Renal cortical epithelial cell (primary cell): Measurements from ENCODE around the gene ADAMTS10. TPM values are rescaled to one million over a fixed set of nuclear protein-coding genes. Genes with fewer than 3 reads are reported as not detected.
"Not testable (repeated sequence)": the region's sequence is repeated elsewhere in the genome, so short reads cannot be mapped to it uniquely, and the experiment has no call there.

ENCODE experiments used
- DNase-seq: peaks from one replicate; pipeline ENCODE4 v3.0.0-alpha.2; 2011; ENCODE audit warnings: low read depth
- total RNA-seq: library from RNA; depleted of rRNA; stranded (reverse); fragments of >200 nt; gene quantifications from 2 replicates; pipeline ENCODE4 v1.2.3, GENCODE V29; 2014

ADAMTS10 gene
- total RNA-seq, 1 donor from 2014 or later: 10.7 TPM

DNA sequence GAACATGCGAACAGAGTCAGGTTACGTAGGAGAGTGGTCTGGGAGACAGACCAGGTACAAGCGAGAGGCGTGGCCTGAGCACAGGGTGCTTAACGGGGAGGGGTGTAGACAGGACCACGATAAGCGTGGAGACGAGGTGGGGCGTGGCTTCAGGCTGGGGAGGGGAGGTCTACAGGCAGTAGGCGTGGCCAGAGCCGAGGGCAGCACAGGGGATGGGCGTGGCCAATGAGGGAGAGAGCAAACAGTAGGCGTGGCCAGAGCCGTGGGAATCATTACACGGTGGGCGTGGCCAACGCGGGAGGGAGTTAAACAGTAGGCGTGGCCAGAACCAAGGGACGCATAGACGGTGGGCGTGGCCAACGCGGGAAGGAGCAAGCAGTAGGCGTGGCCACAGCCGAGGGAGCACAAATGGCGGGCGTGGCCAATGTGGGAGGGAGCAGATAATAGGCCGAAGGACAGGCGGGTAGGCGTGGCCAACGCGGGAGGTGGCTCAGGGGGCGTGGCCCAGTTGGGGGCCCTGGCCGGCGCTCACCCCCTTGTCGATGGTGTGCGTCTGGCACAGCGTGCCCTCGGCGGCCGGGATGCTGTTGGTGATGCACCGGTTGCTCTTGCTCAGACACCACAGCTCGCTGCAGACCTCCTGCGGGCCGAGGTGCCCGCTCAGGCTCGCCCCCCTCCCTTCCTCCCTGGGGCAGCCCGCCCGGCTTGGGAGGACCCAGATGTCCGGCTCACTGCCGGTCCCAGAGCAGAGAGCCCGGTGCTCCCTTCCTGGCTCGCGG, 18.1 kb downstream of the ADAMTS10 start:
- peak; percentile 30 for DNase-seq

DNA sequence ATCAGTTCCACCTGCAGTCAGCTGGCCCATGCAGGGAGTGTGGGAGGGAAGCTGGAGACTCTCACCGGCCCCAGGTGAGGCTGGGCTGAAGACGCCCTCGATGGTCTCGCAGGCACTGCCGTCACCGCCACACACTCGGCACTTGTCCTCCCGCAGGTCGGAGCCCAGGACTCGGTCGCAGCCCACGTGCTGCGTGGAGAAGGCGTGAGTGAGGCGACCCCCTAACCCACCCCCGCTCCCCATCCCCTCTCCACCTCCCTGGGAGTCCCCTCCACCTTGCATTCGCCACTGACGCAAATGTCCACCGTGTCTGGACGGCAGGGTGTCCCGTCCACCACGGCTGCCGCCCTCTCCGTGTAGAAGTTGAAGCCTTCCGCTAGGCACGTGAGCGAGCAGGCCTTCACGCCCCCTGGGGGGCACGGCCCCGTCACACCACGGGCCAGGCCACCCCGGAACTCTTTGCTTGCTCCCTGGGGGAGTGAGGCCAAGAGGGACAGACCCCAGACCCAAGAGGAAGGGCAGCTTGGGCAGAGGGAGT, 21.3 kb downstream of the ADAMTS10 start:
- DNase-seq: no peak

DNA sequence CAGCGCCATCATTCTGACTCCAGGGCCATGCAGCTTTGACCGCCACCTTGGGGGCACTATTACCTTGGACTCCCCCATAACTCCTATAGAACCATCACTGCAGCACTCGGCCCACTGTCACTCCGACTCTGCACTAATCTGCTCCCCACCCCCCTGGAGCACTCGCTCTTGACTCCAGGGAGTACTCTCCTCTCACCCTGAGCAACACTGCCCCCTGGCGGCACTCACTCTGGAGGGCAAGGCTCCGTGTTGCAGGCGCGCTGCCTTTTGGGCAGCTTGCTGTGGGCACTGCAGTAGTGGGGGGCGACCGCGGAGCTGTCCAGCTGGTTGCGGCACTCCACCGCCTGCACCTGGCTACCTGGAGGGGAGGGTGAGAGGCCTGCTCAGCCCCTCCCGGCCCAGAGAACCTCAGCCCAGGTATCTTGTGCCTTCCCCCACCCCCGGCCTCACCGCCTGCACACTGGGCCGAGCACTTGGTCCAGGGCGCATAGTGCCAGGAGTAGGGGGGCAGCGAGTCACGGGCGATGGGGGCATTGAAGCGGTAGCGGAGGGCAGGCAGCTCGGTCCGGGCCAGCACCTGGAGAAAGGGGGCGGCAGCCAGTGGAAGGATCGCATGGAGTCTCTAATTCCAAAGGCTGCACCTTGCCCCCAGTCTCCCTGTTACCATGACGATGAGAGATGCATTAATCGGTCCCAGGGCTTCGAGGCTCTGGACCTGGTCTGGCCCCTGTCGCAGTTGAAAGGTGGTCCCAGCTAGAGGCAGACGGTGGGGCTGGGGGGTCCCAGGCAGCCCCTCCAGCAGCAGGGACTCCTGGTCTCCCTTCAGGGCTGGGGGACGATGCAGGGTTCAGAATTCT, 24.4 kb downstream of the ADAMTS10 start:
- no peak for DNase-seq

DNA sequence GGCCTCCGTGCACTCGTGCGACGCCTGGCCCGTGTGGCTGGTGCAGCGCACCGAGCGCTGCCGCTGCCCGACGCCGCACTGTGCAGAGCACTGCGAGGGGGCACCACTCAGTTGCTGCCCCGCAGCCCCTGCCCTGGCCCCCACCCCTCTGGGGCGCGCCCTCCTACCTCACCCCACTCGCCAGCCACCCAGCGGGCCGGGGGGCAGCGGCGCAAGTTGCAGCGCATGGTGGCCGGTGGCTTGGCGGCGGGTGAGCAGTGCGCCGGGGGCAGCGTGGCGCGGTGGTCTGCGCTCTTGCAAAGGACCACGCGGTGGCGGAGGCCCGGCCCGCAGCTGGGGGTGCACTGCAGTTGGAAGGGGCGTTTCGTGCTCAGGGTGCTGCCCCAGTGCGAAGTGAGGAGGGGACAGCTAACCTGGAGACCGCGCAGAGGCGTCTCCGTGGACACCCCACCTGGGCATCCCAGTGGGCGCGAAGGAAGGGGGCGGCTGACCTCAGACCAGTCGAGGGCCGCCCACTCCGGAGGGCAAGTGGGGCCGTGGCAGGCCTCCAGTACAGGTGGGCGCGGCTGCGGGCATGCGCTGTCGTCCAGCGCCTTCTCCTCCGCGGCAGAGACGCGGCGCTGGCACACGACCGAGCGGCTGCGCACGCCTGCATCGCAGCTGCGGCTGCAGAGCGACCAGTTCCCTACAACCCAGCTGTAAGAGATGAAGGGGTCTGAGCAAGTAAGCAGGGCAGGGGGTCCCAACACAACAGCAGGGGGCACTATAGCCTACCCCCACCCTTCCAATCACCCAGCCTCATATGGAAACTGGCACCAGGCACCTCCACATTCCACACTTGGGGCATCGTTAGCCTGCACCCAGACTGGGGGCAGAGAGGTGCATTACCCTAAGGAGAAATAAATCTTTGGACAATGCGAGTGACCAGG, 25.3 kb downstream of the ADAMTS10 start:
- no peak for DNase-seq

DNA sequence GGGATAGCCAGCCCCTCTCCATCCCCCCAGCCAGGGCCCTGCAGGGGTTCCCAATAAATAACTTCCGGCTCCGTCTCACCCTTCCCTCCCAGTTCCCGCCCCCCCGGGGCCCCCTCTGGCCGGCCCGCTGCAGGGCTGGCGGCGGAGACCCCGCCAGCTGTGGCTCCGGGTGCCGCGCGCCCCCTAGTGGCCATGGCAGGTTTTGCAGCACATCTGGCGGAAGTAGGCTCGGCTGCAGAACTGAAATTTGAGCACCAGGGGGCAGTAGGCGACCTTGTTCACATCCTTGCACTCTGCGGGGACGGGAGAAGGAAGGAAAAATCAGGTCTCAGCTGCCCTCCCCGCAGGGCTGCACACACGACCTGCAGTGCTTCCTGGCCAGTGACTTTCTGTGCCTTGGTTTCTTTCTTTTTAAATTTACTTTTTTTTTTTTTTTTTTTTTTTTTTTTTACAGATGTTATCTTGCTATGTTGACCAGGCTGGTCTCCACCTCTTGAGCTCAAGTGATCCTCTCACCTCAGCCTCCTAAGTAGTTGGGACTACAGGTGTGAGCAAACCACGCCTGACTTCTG, 29.7 kb downstream of the ADAMTS10 start:
- DNase-seq: peak; percentile 30

DNA sequence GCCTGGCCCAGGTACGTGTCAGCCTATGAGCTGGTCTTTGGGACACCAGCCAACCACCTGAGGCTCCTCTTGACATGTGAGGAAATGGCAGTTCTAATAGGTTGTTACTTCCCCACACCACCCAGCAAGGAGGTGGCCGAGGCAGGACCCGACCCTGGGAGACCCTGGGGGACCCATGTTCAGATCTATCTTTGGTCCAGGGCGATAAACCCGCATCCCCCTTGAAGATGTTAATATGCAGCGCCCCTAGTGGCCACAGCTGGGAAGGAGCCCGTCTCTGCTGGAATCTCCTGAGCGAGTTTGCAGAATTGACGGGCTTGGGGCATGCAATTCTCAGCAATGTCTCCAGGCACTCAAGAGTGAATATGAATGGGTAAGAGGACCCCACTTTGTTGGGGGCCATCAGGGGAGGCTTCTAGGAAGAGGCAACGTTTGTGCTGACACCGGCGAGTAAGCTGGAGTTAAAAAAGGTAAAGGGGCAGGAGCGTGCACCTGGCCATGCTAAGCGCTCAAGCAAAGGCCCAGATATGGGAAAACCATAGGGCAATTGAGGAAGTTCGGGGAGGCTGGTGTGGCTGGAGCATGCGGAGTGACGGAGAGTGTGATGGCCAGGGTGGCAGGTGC, 31.8 kb downstream of the ADAMTS10 start:
- DNase-seq: peak; percentile 23

DNA sequence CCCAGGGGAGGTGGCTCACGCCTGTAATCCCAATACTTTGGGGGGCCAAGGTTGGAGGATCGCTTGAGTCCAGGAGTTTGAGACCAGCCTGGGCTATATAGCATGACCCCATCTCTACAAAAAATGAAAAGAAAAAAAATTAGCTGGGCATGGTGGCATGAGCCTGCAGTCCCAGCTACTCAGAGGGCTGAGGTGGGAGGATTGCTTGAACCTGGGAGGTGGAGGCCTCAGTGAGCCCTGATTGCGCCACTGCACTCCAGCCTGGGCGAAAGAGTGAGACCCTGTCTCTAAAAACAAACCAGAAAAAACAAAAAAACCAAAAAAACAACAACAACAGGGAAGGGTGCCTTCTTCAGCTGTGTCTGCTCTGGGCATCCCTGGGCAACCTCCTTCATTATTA, 32.8 kb downstream of the ADAMTS10 start:
- no peak for DNase-seq

DNA sequence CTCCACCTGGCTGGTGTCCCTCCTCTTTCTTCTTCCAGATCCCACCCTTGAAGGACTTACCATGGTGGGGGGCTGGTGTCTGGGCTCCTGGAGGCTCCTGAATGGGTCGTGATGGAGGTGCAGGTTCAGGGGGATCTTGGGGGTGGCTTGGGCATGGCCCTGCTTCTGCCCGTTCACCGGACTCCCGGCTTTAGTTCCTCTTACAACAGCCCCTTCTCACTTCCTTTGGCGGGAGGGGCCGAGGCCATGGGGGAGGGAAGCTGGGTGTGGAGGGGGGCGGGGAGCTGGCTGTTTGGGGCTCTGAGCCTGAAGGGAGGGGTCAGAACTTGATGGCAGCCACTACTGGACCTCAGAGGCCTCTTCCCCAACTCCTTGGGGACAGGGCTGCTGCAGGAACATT, 33.3 kb downstream of the ADAMTS10 start, which contains the start of gene MYO1F:
Gene MYO1F (minus strand): TSS at position 196 of the 400 bp plus-strand sequence. CDS start 133 bp downstream, at position 63.
- no peak for DNase-seq

DNA sequence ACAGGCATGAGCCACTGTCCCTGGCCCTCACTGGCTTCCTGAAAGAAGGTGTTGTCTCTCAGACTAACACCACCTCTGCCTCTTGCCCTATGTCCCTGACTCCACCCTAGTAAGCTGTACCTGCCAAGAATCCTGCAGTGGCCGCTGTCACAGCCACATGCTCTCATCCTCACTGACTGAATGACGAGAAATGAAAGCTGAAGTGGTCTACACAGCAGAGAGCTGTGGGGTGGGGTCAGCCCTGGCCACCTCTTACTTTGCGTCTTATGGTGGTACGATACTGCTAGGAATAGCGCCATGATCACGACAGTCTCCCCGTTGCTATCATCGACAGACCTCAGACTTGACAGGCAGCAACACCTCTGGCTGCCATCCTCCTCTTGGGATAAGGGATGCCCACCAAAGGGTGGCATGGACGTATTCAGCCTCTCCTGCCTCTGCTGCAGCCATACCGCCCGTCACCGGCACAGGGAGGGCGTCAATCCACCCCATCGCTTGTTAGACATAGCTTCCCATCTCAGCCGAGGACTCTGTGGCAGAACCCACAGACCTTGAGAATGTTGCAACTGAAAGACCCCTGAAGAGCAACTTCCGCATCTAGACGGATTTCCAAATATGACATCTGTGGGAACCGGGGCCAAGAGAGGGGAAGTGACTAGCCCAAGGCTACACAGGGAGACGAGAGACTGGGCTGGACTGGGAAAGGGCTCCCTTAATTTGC, 34.1 kb downstream of the ADAMTS10 start:
- no peak for DNase-seq

DNA sequence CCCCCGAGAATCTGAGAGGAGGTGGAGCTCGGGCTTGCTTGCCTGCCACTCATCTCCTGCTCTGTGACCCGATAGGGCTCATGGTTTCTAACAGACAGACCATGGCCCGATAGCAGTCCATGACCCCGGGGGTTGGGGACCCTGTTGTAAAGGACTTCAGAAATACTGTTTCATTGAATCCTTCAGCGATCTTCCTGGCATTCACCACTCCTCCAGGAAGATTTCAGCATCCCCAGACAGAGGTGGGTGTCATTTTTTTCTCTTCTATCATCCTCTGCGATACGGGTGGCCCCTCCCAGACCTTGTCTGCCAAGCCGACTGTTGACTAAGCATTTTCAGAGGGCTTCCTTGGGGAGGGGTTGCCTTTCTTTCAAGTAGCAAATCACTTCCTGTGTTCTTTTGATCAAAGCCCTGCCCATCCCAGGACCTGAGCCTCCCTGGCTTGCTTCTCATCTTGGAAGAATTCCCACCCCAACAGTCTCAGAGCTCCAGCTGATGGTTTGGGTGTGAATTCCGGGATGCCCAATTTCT, 35.0 kb downstream of the ADAMTS10 start:
- no peak for DNase-seq

DNA sequence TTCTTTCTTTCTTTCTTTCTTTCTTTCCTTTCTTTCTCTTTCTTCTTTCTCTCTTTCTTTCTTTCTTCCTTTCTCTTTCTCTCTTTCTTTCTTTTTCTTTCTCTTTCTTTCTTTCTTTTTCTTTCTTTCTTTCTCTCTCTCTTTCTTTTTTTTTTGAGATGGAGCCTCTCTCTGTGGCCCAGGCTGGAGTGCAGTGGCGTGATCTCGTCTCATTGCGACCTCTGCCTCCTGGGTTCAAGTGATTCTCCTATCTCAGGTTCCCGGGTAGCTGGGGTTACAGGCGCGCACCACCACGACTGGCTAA, 35.9 kb downstream of the ADAMTS10 start:
- not testable (repeated sequence) for DNase-seq

DNA sequence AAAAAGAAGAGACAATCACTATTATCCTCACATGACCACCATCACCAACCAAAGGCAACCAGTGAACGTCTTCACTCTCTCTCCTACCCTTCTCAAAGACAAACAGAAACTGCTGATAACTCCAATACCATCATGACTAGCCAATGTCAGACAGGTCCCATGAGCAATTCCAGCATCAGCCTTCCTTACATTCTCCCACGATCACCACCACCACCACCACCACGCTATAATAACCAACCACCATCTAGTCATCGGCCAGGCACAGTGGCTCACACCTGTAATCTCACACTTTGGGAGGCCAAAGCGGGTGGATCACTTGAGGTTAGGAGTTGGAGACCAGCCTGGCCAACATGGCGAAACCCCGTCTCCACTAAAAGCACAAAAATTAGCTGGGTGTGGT, 37.2 kb downstream of the ADAMTS10 start:
- no peak for DNase-seq

DNA sequence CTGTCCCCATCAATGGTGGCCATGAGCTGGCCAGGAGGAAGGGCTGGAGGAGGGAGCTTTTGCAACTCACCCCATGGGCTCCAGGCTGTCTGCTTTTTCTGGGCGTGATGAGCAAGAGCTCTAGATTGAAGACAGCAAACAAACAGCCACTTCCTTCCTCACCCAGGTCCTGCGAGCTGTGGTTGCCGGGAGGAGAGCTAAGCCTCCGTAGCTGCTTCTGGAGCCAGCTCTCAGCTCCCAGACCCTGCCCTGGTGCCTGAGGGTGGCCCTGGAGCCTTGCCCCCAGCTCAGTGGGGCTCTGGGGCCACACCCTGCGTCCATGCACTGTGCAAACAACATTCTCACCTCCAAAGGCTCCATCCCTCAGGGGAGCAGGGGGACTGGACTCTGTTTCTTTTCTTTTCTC, 39.5 kb downstream of the ADAMTS10 start:
- no peak for DNase-seq

DNA sequence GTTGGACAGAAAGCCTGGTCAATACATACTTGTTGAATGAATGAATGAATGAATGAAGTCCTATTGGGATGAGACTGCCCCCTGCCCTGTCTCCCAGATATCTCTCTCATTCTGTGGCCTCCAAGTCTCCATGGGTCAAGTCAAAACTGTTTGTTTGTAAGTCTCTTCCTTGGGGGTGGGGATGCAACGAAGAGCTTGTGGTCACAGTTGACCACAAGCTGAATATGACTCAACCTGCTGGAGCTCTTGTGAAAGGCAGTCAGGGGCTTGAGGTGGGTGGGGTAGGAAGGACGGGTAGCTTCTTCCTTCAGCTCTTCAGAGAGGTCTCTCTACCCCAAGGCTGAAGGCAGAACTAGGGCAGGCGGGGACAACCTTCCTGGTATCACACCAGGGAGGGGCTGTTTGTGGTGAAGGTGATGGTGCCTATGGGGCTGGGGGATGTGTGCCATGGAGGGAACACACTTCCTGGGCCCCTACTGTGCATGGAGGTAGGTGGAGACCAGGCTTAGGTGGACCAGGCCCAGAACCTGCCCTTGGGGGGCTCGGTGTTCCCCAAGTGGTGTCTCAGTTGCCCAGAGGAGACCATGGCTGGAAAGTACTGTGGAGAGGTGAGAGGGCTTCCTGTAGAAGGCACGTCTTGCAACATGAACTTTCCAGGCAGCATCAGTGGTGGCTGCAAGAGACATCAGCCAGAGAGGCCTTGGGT, 41.3 kb downstream of the ADAMTS10 start:
- DNase-seq: peak; percentile 89

DNA sequence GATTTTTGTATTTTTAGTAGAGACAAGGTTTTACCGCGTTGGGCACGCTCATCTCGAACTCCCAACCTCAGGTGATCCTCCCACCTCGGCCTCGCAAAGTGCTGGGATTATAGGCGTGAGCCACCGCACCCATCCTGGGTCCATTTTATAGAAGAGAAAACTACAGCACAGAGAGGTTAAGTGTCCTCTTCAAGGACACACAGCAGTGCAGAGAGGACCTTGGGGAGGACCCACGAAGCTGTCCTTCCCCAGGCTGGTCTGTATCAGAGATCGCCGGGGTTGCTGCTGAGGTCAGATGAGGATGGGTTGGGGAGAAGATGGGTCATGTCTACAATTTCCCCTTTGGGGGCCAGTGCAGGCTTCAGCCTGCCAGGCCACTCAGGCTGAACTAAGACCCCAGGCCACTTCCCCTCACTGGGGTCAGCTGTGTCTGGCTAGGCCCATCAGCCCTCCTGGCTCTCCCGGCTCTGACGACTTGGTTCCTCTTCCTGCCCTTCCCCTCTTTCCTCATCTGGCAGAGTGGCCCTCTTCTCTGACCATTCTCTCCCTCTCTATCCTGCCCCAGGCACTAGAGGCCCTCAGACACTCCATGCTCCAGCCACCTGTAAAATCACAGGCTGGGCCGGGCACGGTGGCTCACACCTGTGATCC, 42.9 kb downstream of the ADAMTS10 start:
- DNase-seq: no peak

DNA sequence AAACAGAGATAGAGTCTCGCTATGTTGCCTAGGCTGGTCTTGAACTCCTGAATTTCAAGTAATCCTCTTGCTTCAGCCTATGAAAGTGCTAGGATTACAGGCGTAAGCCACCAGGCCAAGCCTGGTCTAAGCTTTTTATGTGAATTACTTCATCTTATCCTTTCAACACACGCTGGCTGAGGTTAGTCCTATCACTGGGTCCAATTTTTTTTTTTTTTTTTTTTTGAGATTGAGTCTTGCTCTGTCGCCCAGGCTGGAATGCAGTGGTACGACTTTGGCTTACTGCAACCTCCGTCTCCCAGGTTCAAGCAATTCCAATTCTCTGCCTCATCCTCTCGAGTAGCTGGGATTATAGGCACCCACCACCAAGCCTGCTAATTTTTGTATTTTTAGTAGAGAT, 43.7 kb downstream of the ADAMTS10 start:
- DNase-seq: no peak

DNA sequence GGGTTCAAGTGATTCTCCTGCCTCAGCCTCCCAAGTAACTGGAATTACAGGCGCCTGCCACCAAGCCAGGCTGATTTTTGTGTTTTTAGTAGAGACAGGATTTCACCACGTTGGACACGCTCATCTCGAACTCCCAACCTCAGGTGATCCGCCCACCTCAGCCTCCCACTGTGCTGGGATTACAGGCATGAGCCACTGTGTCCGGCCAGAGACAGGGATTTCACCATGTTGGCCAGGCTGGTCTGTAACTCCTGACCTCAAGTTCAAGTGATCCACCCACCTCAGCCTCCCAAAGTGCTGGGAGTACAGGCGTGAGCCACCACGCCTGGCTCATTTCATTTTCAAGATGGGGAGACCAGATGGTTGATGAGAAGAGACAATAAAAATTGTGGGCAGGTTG, 45.6 kb downstream of the ADAMTS10 start:
- not testable (repeated sequence) for DNase-seq

DNA sequence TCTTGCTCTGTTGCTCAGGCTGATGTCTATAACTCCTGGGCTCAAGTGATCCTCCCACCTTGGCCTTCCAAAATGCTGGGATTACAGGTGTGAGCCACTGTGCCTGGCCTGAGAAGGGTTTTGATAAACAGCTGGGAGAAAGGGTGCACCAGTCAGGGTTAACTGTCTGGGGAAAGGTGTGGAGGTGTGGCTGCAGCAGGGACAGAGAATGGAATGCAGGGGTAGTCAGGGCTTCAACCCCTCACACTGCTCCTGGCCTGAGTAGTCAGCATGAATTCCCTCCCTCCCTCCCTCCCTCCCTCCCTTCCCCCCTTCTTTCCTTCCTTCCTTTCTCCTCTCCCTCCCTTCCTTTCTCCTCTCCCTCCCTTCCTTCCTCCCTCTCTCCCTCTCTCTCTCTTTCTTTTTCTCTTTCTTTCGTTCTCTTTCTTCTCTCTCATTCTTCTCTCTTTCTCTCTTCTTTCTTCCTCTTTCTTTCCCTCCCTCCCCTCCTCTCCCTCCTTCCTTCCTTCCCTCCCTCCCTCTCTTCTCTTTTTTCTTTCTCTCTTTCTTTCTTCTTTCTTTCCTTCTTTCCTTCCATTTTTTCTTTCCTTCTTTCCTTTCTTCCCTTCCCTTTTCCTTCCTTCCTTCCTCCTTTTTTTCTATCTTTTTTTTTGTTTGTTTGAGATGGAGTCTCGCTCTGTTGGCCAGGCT, 49.3 kb downstream of the ADAMTS10 start:
- DNase-seq: no peak
